GM19467 (cell line): ENCODE data around the gene RAF1.

Experiments
- ATAC-seq: cut with Tn5 transposase; IDR thresholded peaks from one replicate; pipeline ENCODE4 v1.9.1; 2021; ENCODE audit warnings: mild to moderate bottlenecking, moderate library complexity; ENCODE audit not compliant: unreplicated experiment

RAF1 gene

DNA sequence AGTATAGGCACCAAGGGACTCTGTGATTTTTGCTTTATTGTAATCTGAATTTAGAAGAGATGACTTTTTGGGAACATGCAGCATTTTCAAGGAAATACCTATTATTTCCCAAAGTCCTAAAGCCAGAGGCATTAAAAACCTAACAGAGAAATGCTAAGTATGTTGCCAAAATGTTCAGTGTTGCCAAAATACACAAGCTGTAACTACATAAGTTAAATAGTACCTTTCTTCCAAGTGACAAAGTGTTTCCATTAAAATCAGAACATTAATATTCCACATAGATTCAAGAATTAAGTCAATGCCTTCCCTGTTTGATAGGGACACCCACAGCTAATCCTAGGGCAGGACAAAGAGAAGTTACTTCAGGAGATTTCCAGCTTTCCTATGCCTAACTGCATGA lies 65.0 kb downstream of the RAF1 start:
- no peak for ATAC-seq

DNA sequence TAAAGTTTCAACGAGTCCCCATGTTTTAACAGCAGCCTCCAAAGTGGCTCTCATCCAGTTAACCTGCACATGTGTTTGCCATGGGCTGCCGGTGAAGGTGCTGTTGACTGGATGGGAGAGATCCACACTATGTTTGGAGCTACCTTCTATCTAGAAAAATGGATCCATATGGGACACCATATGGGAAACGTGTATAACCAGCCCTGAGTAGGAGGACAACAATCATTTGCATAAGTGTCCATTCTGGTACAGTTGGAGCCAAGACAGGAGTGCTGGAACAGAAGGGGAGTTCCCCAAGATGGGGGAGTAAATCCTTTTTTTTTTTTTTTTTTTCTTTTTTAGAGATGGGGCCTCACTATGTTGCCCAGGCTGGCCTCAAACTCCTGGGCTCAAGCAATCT lies 70.4 kb downstream of the RAF1 start:
- no peak for ATAC-seq

- ATAC-seq: no peak
Observed at GRCh38 chr3:12591997-12592715, 71.8 kb downstream of the RAF1 start.

GRCh38 chr3:12591456-12591855 lies 72.5 kb downstream of the RAF1 start:
- ATAC-seq: no peak

DNA sequence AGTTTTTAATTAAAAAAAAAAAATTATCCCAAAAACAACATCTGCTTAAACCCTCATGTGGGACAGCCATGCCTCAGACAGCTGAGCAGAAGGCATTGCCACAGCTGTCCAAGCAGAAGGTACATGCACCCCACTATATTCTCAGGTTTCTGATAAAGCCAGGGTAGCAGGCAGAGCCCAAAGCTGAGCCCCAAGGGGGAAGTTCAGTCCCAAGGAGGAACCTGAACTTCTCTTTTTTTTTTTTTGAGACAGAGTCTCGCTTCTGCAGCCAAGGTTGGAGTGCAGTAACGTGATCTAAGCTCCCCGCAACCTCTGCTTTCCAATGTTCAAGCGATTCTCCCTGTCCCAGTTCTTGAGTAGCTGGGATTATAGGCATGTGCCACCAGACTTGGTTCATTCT lies 73.8 kb downstream of the RAF1 start:
- no peak for ATAC-seq

DNA sequence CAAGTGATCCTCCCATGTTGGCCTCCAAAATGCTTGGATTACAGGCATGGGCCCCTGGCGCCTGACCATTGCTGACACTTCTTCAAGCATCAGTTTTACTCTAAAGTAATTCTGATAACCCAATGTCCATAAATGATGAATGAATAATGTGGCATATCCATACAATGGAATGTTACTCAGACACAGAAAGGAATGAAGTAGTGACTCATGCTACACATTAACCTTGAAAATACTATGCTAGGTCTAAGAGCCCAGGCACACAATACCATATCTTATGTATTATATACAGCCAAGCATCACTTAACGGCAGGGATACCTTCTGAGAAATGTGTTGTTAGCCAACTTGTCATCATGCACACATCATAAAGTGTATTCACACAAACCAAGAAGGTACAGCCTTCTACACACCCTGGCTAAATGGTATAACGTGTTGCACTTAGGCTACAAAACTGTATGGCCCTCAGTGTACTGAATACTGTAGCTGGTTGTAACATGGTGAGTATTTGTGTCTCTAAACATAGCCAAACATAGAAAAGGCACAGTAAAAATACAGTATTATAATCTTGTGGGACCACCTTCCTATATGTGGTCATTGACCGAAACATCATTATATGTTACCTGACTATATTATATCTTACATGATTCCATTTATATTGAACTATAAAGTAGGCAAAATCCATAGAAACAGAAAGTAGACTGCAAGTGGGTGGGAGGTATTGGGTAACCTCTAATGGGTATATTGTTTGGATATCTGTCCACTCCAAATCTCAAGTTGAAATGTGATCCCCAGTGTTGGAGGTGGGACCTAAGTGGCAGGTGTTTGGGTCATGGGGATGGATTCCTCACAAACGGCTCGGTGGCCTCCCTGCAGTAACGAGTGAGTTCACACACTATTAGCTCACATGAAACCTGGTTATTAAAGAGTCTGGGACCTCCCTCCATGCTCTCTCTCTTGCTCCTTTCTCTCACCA lies 75.6 kb downstream of the RAF1 start:
- ATAC-seq: no peak

DNA sequence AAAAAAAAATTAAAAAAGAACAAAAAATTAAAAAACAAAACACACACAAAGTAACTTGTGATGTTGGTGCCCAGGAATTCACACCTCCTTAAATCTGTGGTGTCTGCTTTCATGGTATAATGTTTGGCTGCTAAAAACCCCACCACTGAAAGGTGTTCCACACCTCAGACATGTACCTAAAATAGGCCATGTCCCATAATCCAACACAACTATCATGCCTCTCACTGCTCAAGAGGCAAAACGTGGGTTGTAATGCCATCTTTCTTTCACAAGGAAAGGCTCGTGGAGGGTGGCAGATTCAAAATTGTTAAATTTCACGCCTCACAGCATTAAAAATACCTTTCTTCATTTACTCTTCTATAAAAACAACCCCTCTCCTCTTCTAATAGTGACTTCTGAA lies 77.5 kb downstream of the RAF1 start:
- no peak for ATAC-seq

GRCh38 chr3:12585970-12586369 lies 77.9 kb downstream of the RAF1 start:
- no peak for ATAC-seq

DNA sequence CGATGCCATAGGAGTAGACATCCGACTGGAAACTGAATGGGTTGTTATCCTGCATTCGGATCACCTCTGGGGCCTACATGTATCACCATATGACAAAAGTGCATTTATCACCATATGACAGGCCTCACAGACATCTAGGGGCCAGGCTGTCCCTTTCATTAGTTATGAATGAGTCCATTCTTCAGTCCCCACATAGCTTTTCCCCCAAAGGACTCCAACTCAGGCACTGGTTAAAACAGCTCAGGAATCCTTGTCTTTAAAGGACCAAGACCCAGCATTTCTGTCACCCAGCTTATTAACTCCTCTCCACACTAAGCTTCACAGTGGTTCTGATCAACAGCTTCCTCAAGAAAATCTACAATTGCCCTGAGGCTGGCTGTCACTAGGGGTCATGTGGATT lies 78.7 kb downstream of the RAF1 start:
- no peak for ATAC-seq

- no peak for ATAC-seq
Observed at GRCh38 chr3:12584083-12584482, 79.8 kb downstream of the RAF1 start.

DNA sequence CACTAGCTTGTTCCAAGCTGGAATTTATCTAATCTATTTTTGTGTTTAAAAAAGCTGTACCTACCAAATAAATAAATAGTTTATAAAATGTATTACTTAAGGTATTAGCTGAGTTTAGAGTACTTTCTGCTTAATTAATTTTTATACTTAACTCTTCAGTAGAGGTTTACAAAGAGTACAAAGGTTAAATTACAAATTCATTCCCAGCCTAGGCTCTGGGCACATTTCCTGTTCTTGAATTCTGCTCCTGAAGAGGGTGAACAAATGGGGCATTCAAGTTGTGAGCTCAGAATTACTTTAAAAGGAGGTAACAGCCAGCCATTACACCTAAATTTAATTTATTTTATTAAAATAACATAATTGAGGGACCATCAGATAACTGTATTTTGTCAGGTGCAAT lies 80.6 kb downstream of the RAF1 start:
- no peak for ATAC-seq

DNA sequence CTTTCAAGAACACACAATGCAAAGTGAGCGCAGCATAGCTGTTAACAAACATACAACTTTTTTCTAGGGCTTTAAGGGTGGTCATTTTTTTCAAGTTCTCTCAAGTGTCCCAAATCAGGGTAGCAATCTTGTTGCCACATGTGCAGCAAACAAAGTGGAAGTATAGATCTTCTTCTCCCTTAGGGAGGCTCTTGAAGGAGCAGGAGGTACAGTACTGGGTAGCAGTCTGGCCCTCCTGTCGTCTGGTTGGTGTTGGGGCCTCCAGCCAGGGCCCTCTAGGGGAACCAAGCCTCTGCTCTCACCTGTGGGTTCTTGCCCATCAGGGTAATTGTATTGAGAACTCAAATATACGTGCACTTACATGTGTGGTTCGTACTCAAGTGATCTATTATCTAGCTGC lies 81.2 kb downstream of the RAF1 start:
- no peak for ATAC-seq

DNA sequence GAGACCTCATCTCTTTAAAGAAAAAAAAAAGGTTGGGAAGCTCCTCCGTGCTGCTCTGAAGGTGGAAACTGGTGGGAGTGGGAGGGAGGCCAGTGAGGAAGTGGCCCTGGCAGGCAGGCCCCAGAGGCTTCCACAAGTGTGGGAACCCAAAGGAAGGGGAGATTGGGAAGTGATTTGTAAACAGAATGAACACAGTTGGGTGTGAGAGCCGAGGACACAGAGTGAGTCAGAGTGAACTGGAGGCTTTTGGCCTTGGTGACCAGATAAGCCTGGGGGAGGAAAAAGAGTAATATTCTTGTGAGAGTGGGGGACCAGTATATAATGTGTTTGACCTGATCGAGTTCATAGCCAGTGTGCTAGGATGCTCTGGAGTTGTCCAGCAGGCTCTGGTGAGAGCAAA lies 84.0 kb downstream of the RAF1 start:
- ATAC-seq: no peak

GRCh38 chr3:12579456-12579855 lies 84.5 kb downstream of the RAF1 start:
- ATAC-seq: no peak

DNA sequence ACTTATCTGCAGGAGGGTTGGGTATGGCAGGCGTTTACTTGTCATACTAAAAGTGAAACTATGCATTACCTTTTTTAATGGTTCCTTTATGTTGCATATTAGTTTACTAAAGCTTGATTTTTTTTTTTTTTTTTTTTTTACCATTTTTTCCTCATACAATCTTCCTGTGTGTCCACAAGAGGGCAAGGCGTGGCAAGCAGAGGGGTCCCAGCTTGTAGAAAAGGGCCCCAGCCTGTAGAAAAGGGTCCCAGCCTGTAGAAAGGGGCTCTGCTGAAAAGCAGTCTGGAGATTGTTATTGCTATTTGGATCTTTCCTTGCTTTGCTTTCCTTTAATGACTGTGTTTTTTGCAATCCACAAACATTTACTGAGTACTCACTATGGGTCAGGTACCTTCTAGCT lies 85.2 kb downstream of the RAF1 start:
- no peak for ATAC-seq

GRCh38 chr3:12577379-12577778 lies 86.5 kb downstream of the RAF1 start:
- no peak for ATAC-seq

DNA sequence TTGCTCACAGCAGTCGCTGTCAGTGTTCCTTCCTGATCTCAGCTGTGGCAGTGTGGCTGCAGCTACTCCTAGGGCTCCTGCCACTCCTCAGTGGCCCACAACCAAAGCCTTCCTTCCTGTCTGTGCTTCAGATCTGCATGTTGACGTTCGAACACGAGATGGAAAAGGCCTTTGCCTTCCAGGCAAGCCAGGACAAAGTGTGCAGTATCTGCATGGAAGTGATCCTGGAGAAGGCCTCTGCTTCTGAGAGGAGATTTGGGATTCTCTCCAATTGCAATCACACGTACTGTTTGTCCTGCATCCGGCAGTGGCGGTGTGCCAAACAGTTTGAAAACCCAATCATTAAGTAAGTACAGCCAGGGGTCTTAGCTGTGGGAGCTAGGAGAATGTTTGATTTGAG lies 89.3 kb downstream of the RAF1 start:
- ATAC-seq: no peak

- ATAC-seq: no peak
Observed at GRCh38 chr3:12574131-12574530, 89.8 kb downstream of the RAF1 start.

GRCh38 chr3:12571986-12572385 lies 91.9 kb downstream of the RAF1 start:
- no peak for ATAC-seq

- no peak for ATAC-seq
Observed at GRCh38 chr3:12569836-12570235, 94.1 kb downstream of the RAF1 start.

- no peak for ATAC-seq
Observed at GRCh38 chr3:12568747-12569146, 95.2 kb downstream of the RAF1 start.

DNA sequence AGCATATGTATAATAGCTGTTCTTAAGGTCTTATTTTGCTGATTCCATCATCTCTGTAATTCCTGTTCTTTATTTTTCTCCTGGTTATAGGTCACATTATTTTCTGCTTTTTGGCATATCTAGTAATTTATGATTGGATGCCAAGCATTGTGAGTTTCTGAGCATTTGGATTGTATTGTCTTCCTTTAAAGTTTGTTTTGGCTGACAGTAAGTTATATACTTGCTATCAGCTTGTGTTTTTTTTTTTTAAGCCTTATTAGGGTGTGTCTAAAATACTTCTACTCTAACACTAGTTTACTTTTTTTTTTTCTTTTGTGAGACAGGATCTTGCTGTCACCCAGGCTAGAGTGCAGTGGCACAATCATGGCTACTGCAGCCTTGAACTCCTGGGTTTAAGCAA lies 96.9 kb downstream of the RAF1 start:
- ATAC-seq: no peak
